ENCODE results near the gene PTPRG. TPM values are rescaled to one million over a fixed set of nuclear protein-coding genes. Genes with fewer than 3 reads are reported as not detected.

The PTPRG gene
- total and polyA plus RNA-seq, 2 donors = 22.7 to 95.3 TPM

DNA sequence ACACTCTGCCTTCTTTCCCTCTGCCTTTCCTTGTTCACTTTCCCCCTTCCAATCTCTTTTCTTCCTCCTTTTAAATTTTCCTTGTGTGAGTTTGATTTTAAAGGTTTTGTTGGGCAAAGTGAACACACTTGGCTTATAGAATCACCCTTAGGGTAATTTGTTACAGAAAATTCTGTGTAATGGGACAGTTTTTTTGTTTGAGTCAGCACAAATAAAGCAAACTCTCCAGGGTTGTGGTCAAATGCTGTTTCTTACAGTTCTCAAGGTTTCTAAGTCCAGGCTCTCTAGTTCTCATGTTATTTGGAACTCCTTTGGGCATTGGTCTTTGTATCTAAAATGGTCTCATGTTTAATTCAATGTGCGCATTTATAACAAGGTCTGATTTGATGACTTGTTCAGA is 307.1 kb downstream of the PTPRG start:
- Histone ChIP-seq H3K4me3 (ENCODE audit: low read depth, low read length) (no peak overlapping the region), H3K27ac (ENCODE audit: low read depth) (no peak overlapping the region), H3K36me3 (ENCODE audit: insufficient read depth) (no peaks in the 10 kb centered on the region), H3K4me1 (ENCODE audit: insufficient read depth) (no peaks in the 10 kb centered on the region)
- WGBS = 100% methylated on average over 1 of the region's 1 CpG
- DNase-seq (ENCODE audit: extremely low spot score) = no peak

DNA sequence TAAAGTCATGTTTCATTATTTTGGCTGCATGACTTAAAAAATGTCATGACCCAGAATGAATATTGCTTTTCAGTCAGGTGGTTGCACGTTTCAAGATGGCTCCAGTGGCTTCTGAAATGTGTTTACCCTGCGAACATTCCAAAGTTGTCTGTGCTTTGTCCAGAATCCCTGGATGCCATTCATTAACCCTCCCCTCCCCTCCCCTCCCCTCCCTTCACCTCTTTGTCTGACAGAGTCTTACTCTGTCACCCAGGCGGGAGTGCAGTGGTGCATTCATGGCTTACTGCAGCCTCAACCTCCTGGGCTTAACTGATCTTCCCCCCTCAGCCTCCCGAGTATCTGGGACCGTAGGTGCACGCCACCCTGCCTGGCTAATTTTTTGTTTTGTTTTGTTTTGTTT is 308.0 kb downstream of the PTPRG start:
- Histone ChIP-seq H3K36me3 (ENCODE audit: insufficient read depth) (peaks cover 1% of the 10 kb centered on the region), H3K4me1 (ENCODE audit: insufficient read depth) (no peaks in the 10 kb centered on the region), H3K4me3 (ENCODE audit: low read depth, low read length) (no peak overlapping the region), H3K27ac (ENCODE audit: low read depth) (no peak overlapping the region)
- WGBS = 83% methylated on average over 6 of the region's 6 CpGs
- no peak for DNase-seq (ENCODE audit: extremely low spot score)

DNA sequence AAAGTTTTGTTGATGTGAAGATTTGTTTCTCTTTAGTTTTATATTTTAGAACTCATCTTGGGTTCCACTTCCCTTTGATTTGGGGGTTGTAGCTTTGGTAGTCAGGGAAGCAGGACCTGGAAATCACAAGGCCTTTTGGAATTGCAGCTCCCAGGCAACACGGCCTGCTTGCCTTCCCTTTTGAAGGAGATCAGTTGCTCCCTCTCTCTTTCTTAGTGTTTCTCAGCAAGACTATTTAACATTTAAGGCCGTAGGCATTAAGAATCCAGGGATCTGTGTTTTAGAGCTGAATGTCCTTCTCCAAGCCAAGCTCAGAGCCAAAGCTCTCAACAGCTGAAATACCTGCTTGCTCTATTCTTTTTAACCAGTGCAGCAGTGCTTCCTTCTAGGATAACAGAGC is 310.3 kb downstream of the PTPRG start:
- H3K4me3 ChIP-seq (ENCODE audit: low read depth, low read length) = no peak overlapping the region
- H3K36me3 ChIP-seq (ENCODE audit: insufficient read depth) = peaks cover 1% of the 10 kb centered on the region
- DNase-seq (ENCODE audit: extremely low spot score) = no peak
- H3K4me1 ChIP-seq (ENCODE audit: insufficient read depth) = no peaks in the 10 kb centered on the region
- H3K27ac ChIP-seq (ENCODE audit: low read depth) = no peak overlapping the region
- 69% methylated on average over 2 of the region's 2 CpGs for WGBS

DNA sequence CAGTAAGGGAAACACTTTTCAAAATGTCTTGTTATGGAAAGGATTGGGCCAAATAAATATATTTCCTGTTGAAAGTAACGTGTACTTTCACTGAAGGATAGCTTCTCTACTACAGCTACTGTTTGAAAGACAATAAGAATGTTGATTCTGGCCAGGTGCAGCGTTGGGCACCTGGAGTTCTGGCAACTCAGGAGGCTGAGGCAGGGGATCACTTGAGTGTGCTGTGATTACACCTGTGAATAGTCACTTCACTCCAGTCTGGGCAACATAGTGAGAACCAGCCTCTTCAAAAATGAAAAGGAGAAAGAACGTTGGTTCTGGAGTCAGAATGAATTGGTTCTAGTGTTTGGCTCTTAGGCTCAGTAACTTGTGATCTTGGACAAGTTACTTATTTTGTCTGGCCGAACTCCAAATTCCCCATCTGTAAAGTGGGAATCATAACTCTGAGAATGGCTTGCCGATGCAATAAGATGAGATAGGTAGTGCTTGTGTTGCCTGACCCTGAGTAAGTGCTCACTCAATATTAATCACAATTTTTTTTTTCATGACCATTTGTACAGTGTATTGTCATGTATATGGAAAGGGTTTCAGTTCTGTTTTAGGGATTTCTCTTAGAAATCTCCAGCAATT is 310.8 kb downstream of the PTPRG start:
- no peak for DNase-seq (ENCODE audit: extremely low spot score)
- 79% methylated on average over 5 of the region's 5 CpGs for WGBS

DNA sequence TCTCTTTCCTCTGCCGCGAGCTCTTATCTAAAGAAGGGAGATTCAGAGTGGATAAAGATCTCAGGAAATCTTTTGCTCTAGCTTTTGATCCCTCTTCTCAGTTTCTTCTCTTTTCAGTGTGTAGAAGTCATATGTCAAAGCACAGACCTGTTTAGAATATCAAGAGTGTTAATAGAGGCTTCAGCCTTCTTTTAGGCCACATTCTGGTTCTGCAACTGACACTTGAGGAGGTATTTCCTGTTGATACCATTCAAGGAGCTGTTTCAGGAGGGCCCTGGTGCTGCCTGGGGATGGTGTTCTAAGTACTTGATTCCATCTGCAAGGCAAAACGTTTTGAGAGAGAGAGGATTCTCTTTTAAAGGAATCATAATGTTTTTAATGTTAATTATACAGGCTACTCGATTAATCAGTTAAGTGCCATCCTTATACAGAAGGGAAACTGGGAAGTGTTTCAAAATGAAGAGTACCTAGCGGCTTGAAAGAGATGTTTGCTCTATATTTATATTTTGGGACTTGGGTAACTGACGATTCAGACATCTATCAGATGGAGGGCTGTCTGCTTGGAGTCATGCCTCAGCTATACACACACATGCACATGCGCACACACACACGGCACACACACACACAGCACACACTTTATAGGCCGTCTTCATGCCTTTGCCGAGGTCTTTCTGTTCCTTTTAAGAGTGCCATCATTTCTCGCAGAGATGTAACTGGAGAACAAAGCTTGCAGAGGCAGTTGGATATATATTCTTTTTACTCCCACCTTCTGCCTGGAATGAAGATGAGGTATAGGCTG is 313.9 kb downstream of the PTPRG start:
- DNase-seq (ENCODE audit: extremely low spot score) = no peak
- peaks cover 1% of the 10 kb centered on the region for H3K36me3 ChIP-seq (ENCODE audit: insufficient read depth)
- 71% methylated on average over 11 of the region's 11 CpGs for WGBS
- H3K4me1 ChIP-seq (ENCODE audit: insufficient read depth) = no peaks in the 10 kb centered on the region
- H3K27ac ChIP-seq (ENCODE audit: low read depth) = no peak overlapping the region
- H3K4me3 ChIP-seq (ENCODE audit: low read depth, low read length) = no peak overlapping the region

More for the DNA sequence above, 310.8 kb downstream of the PTPRG start:
- Histone ChIP-seq H3K27ac (ENCODE audit: low read depth) (no peak overlapping the region), H3K4me1 (ENCODE audit: insufficient read depth) (no peaks in the 10 kb centered on the region), H3K4me3 (ENCODE audit: low read depth, low read length) (no peak overlapping the region), H3K36me3 (ENCODE audit: insufficient read depth) (peaks cover 1% of the 10 kb centered on the region)

DNA sequence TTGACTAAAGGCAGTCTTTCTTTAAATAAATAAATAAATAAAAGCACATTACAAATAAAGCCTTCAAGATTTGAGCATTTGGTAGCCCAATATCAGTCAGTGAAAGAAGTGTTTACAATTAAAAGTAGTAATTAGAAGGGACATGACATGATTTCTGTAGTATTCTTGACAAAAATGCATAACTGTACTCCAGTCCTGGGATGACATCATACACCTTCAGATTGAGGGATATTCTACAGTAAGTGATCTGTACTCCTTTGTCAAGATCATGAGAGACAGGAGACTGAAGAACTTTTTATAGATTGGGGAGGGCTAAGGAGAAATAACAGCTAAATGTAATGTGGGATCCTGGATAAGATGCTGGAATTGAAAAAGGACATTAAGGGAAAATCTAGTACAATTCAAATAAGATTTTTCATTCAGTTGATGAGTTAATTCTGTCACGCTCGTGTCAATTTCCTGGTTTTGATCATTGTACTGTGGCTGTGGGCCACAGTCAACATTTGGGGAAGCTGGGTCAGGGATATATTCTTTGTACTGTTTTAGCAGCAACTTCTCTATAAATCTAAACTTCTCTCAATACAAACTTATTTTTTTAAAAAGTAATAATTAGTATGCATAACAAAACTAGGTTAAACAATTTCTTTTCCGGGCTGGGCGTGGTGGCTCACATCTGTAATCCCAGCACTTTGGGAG is 314.8 kb downstream of the PTPRG start:
- H3K4me3 ChIP-seq (ENCODE audit: low read depth, low read length) = no peak overlapping the region
- peaks cover 1% of the 10 kb centered on the region for H3K36me3 ChIP-seq (ENCODE audit: insufficient read depth)
- no peak overlapping the region for H3K27ac ChIP-seq (ENCODE audit: low read depth)
- no peak for DNase-seq (ENCODE audit: extremely low spot score)
- H3K4me1 ChIP-seq (ENCODE audit: insufficient read depth) = no peaks in the 10 kb centered on the region
- 87% methylated on average over 4 of the region's 4 CpGs for WGBS

DNA sequence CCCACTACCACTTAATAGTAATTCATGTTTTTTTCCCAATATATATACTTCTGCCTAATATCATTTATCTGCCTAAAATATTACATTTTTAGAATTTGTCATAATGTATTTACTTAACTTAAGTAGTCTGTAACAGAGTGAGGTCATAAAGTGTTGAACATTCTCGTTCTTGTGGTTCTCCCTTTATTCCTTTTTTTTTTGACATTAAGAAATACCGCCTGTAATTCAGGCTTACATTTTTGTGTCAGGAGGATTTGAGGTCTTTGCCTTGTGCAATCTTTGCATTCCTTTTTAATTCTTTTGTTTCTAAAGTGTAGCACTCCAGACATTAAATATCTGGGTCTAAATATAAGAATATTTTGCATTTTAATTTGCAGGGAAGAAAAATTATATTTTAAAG is 315.4 kb downstream of the PTPRG start:
- H3K36me3 ChIP-seq (ENCODE audit: insufficient read depth) = peaks cover 1% of the 10 kb centered on the region
- no peak overlapping the region for H3K27ac ChIP-seq (ENCODE audit: low read depth)
- H3K4me1 ChIP-seq (ENCODE audit: insufficient read depth) = no peaks in the 10 kb centered on the region
- H3K4me3 ChIP-seq (ENCODE audit: low read depth, low read length) = no peak overlapping the region
- no peak for DNase-seq (ENCODE audit: extremely low spot score)
- whole genome bisulfite sequencing = 34% methylated on average over 2 of the region's 2 CpGs

DNA sequence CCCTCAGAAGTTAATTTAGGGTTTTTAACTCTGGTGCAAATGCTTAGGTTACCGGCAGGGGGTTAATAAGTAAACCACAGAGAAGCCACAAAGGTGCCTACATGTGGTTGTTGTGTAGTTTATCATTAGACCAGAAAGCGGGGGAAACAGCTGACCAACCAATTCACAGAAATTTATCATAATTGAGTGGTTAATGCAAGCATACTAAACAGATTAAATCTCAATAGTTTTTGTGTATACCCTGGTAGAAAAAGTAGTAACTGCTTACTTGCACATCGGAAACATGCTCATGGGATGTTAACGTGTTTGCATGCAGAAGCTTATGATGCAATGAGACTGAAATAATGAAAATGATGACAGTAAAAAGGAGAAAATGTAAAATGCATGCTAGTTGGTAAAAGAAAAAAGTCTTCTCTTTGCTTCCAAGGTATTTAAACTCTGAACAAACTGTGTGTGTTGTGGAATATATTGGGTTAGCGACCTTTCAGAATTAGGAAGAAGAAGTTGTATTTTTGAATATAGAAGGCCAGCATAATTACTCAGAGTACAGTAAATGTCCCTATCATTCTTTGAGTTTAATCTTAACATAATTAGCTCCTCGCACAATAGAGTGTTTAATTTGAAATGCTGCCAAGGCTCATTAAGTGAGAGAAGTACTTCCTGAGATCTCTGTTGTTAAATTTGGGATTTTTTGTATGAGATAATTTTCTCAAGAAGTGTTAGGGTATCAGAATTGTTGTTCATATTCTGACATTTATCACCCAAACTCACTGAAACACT is 316.2 kb downstream of the PTPRG start:
- Histone ChIP-seq H3K27ac (ENCODE audit: low read depth) (no peak overlapping the region), H3K4me3 (ENCODE audit: low read depth, low read length) (no peak overlapping the region), H3K4me1 (ENCODE audit: insufficient read depth) (no peaks in the 10 kb centered on the region), H3K36me3 (ENCODE audit: insufficient read depth) (peaks cover 1% of the 10 kb centered on the region)
- no peak for DNase-seq (ENCODE audit: extremely low spot score)
- WGBS = 62% methylated on average over 6 of the region's 6 CpGs

DNA sequence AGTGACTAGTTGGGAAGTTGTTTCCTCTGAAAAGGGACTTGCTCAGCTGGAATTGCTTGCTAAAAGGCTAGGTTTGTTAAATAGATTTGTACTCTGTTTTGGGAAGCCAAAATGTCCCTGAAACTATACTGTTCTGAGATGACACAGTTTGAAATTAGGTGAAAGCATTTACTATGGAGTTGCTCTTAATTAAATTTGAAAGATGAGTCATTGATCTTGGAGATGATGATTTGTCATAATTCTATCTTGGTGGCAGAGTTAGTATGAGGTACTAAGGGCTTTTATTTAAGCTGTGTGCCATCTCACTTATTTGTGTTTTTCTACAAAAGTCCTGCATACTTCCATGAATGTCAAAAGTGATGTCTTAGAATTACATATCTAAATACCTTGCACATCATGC is 320.9 kb downstream of the PTPRG start:
- no peak overlapping the region for H3K27ac ChIP-seq (ENCODE audit: low read depth)
- no peaks in the 10 kb centered on the region for H3K36me3 ChIP-seq (ENCODE audit: insufficient read depth)
- no peaks in the 10 kb centered on the region for H3K4me1 ChIP-seq (ENCODE audit: insufficient read depth)
- H3K4me3 ChIP-seq (ENCODE audit: low read depth, low read length) = no peak overlapping the region
- no peak for DNase-seq (ENCODE audit: extremely low spot score)

DNA sequence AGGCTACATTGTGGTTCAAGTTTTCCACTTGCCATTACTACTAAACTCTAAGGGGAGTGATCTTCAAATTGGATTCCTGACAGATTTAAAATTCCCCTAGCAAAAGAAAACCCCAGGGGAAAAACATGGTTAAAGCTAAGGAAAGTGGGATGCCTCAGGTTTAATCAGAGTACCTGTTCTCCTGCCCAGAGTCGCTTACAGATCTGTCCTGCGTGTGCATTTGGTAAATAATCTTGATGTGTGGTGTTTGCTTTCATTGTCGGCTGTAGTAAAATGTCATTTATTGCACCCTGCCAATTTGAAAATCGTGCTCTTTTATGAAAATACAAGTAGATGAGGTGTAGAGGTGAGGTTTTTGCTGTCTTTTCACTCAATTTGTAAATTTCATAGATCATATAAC is 323.4 kb downstream of the PTPRG start:
- no peaks in the 10 kb centered on the region for H3K4me1 ChIP-seq (ENCODE audit: insufficient read depth)
- no peak for DNase-seq (ENCODE audit: extremely low spot score)
- H3K4me3 ChIP-seq (ENCODE audit: low read depth, low read length) = no peak overlapping the region
- no peaks in the 10 kb centered on the region for H3K36me3 ChIP-seq (ENCODE audit: insufficient read depth)
- H3K27ac ChIP-seq (ENCODE audit: low read depth) = no peak overlapping the region
- WGBS = 89% methylated on average over 4 of the region's 4 CpGs

DNA sequence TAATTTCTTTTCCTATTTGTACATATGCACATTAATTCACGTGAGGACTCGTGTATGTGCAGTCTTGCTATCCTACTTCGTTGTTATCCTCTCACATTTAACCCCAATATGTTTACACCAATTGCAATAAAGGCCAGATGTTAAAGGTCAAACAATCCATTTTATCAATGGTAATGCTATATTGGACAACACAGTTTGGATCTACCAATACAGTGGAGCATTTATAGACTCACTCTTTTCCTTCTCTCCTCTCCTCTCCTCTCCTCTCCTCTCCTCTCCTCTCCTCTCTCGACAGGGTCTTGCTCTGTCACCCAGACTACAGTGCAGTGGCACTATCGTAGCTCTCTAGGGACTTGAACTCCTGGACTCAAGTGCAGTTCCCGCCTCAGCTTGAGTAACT is 324.0 kb downstream of the PTPRG start:
- Histone ChIP-seq H3K27ac (ENCODE audit: low read depth) (no peak overlapping the region), H3K4me3 (ENCODE audit: low read depth, low read length) (no peak overlapping the region), H3K4me1 (ENCODE audit: insufficient read depth) (no peaks in the 10 kb centered on the region), H3K36me3 (ENCODE audit: insufficient read depth) (no peaks in the 10 kb centered on the region)
- no peak for DNase-seq (ENCODE audit: extremely low spot score)
- WGBS = 87% methylated on average over 6 of the region's 6 CpGs

DNA sequence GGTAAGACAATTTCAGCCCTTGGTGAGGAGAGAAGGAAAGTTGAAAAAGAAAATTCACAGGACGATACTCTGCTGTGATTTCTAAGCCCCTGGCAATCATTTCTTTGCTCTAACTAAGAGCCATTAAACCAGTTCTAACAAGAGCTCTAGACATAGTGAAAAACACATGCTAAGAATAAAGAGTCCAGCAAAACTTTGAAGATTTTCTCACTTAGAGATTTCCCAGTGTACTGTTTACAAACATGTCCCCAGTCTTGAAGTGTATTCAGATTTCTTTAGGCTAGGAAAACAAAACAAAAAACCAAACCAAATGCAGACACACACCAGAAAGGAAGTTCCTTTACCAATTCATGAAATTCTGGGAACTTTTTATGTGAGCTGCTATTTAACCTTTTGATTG is 325.8 kb downstream of the PTPRG start:
- no peak overlapping the region for H3K4me3 ChIP-seq (ENCODE audit: low read depth, low read length)
- H3K4me1 ChIP-seq (ENCODE audit: insufficient read depth) = no peaks in the 10 kb centered on the region
- no peaks in the 10 kb centered on the region for H3K36me3 ChIP-seq (ENCODE audit: insufficient read depth)
- 76% methylated on average over 1 of the region's 1 CpG for WGBS
- no peak for DNase-seq (ENCODE audit: extremely low spot score)
- H3K27ac ChIP-seq (ENCODE audit: low read depth) = no peak overlapping the region

DNA sequence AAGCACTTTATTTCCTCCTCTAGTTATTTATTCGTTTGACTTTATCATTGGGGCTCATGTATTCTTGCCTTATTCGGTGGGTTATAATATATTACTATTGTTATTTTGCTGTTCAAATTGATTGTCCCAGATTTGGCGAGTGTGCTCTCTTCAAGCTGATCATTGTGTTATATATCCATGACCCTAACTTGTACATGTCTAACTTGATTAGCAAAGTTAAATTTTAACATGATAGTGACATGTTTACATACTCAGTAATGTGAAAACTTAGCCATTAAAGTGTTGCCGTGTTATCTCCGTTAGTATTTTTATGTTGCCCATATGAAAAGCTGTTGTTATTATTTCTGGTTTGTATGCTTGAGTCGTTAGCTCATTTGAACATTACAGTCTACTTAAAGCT is 327.9 kb downstream of the PTPRG start:
- 86% methylated on average over 6 of the region's 6 CpGs for WGBS
- H3K4me3 ChIP-seq (ENCODE audit: low read depth, low read length) = no peak overlapping the region
- no peaks in the 10 kb centered on the region for H3K4me1 ChIP-seq (ENCODE audit: insufficient read depth)
- H3K27ac ChIP-seq (ENCODE audit: low read depth) = no peak overlapping the region
- DNase-seq (ENCODE audit: extremely low spot score) = no peak
- no peaks in the 10 kb centered on the region for H3K36me3 ChIP-seq (ENCODE audit: insufficient read depth)
